GM12873 (cell line): ENCODE measurements around the gene DOK4.

Experiments
- TF ChIP-seq, protein P1 (sequence below): IDR thresholded peaks from 2 replicates; pipeline ENCODE4 v1.5.1; 2012; ENCODE audit warnings: low read depth, mild to moderate bottlenecking, moderate library complexity, low read length, control low read depth; ENCODE audit not compliant: insufficient read depth; ENCODE audit errors: missing control alignments

DOK4 gene

DNA sequence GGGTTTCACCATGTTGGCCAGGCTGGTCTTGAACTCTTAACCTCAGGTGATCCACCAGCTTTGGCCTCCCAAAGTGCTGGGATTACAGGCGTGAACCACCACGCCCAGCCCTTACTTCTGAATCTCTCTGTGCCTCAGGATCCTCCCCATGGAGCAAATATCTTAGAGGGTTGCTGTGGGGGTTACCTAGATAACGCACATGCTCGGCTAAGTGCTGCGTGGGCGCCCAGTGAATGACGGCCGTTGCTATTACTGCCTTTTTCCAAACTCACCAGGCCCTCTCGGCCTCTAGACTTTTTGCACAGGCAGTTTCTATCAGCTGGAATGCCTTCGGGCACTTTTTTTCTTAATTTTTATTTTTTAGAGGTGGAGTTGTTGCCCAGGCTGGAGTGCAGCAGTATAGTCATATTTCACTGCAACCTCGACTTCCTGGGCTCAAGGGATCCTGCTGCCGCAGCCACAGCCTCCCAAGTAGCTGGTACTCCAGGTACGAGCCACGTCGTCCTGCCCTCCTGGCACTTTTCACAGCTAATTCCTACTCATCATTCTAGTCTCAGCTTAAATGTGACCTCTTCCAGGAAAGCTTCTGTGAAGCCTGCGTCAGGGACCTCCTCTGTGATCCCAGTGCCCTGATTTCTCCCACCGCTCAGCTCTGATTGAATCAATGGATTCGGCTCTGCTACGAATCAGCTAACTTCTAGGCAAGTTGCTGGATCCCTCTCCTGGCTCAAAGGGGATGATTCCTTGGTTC, 41.5 kb upstream of the DOK4 start:
- TF ChIP-seq, protein P1, sequence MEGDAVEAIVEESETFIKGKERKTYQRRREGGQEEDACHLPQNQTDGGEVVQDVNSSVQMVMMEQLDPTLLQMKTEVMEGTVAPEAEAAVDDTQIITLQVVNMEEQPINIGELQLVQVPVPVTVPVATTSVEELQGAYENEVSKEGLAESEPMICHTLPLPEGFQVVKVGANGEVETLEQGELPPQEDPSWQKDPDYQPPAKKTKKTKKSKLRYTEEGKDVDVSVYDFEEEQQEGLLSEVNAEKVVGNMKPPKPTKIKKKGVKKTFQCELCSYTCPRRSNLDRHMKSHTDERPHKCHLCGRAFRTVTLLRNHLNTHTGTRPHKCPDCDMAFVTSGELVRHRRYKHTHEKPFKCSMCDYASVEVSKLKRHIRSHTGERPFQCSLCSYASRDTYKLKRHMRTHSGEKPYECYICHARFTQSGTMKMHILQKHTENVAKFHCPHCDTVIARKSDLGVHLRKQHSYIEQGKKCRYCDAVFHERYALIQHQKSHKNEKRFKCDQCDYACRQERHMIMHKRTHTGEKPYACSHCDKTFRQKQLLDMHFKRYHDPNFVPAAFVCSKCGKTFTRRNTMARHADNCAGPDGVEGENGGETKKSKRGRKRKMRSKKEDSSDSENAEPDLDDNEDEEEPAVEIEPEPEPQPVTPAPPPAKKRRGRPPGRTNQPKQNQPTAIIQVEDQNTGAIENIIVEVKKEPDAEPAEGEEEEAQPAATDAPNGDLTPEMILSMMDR: no peak

GRCh38 chr16:57527027-57527426, 40.7 kb upstream of the DOK4 start:
- TF ChIP-seq, protein P1: no peak

DNA sequence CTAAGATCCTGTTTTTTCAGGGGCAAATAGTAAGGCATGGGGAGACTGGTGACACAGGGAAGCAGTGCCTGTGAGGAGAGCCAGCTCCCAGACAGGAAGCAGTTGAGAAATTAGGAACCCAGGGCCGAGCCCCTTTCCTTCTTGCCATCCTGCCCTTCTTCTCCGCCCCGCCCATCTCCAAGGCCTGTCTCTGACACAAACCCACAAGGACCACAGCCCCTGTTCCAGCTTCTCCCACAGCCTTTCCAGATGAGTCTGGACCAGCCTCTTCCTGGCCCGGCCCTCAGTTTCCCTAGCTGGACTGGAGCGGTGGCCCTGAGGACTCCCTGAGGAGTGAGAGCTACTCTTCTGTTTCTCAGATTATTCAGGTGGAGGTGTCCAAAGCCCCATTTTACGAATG, 40.2 kb upstream of the DOK4 start:
- TF ChIP-seq, protein P1: no peak

GRCh38 chr16:57525761-57526160, 39.5 kb upstream of the DOK4 start:
- TF ChIP-seq, protein P1: no peak

DNA sequence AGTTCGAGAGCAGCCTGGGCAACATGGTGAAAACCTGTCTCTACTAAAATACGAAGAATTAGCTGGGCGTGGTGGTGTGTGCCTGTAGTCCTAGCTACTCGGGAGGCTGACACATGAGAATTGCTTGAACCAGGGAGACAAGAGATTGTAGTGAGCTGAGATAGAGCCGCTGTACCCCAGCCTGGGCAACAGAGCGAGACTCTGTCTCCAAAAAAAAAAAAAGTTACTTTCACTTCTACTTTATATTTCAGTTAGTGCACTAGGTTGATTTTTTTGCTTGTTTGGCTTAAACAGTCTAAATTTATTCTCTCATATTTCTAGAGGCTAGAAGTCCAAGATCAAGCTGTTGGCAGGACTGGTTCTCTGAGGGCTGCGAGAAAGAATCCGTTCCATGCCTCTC, 36.7 kb upstream of the DOK4 start:
- TF ChIP-seq, protein P1: no peak

DNA sequence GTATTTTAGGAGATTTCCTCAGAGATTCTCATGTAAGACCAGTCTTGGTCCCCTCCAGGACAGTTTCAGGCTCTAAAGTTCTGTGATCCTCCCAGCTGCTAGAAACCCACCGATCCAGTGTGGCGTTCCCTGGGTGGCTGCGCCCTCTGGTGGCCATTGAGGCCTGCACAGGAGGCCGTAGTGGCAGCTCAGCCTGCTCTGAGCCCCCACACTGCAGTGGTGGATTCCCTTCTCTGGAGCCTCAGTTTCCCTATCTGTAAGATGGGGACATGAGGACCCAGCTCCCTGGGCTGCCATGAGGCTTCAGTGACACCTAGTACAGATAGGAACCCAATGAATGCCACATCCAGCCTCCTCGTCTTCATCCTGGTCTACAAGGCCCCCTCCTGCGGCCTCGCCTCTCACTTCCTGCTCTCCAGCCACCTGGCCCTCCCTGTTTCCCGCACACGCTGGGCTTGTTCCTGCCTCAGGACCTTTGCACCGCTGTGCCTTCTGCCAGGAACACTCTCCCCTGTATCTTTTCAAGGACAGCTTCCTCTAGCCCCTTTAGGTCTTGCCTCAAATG, 33.6 kb upstream of the DOK4 start:
- TF ChIP-seq, protein P1: peak; percentile 99

- TF ChIP-seq, protein P1: no peak
Observed at GRCh38 chr16:57518922-57519321, 32.6 kb upstream of the DOK4 start.
